ENCODE data around the gene LILRB3.
"Not testable (repeated sequence)": the region's sequence is repeated elsewhere in the genome, so short reads cannot be mapped to it uniquely, and the experiment has no call there.

DNA sequence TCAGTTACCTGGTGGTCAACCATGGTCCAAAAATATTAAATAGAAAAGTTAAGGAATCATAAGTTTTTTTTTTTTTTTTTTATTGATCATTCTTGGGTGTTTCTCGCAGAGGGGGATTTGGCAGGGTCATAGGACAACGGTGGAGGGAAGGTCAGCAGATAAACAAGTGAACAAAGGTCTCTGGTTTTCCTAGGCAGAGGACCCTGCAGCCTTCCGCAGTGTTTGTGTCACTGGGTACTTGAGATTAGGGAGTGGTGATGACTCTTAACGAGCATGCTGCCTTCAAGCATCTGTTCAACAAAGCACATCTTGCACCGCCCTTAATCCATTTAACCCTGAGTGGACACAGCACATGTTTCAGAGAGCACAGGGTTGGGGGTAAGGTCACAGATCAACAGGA is 8.6 kb downstream of the LILRB3 start:
- TF ChIP-seq, protein P1, sequence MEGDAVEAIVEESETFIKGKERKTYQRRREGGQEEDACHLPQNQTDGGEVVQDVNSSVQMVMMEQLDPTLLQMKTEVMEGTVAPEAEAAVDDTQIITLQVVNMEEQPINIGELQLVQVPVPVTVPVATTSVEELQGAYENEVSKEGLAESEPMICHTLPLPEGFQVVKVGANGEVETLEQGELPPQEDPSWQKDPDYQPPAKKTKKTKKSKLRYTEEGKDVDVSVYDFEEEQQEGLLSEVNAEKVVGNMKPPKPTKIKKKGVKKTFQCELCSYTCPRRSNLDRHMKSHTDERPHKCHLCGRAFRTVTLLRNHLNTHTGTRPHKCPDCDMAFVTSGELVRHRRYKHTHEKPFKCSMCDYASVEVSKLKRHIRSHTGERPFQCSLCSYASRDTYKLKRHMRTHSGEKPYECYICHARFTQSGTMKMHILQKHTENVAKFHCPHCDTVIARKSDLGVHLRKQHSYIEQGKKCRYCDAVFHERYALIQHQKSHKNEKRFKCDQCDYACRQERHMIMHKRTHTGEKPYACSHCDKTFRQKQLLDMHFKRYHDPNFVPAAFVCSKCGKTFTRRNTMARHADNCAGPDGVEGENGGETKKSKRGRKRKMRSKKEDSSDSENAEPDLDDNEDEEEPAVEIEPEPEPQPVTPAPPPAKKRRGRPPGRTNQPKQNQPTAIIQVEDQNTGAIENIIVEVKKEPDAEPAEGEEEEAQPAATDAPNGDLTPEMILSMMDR (IDR thresholded peaks at IDR 0.05): not testable (repeated sequence)
- not testable (repeated sequence) for TF ChIP-seq POLR2A (IDR thresholded peaks at IDR 0.05)

Measured in body of pancreas (tissue), 4 donors.